ENCODE results near the gene TRPC4.

- TF ChIP-seq, protein P1, sequence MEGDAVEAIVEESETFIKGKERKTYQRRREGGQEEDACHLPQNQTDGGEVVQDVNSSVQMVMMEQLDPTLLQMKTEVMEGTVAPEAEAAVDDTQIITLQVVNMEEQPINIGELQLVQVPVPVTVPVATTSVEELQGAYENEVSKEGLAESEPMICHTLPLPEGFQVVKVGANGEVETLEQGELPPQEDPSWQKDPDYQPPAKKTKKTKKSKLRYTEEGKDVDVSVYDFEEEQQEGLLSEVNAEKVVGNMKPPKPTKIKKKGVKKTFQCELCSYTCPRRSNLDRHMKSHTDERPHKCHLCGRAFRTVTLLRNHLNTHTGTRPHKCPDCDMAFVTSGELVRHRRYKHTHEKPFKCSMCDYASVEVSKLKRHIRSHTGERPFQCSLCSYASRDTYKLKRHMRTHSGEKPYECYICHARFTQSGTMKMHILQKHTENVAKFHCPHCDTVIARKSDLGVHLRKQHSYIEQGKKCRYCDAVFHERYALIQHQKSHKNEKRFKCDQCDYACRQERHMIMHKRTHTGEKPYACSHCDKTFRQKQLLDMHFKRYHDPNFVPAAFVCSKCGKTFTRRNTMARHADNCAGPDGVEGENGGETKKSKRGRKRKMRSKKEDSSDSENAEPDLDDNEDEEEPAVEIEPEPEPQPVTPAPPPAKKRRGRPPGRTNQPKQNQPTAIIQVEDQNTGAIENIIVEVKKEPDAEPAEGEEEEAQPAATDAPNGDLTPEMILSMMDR (IDR thresholded peaks at IDR 0.05), result no peak
- TF ChIP-seq REST (IDR thresholded peaks at IDR 0.05; ENCODE audit: insufficient read depth in 1 of 2, low read depth in 2 of 2, low read length in 1 of 2) (no peak), SIN3A (IDR thresholded peaks at IDR 0.05; ENCODE audit: borderline replicate concordance, insufficient read depth, low read depth, low read length) (no peak), POLR2AphosphoS5 (IDR thresholded peaks at IDR 0.05; ENCODE audit: low read depth, low read length) (no peak)
These were observed 41.2 kb upstream of the TRPC4 start for GRCh38 chr13:37910790-37911189.
